ENCODE data around the gene STK25. TPM values are rescaled to one million over a fixed set of nuclear protein-coding genes. Genes with fewer than 3 reads are reported as not detected.
A peak's percentile ranks its signal among the peaks of the same experiment; 100 is the strongest.

The STK25 gene
- total RNA-seq, 1 donor from 2014 or later: 158 TPM

- peak overlapping the region; percentile 36 for H3K27ac Mint-ChIP-seq (ENCODE audit: unreplicated experiment)
- no peak for DNase-seq (ENCODE audit: low spot score)
- no peaks in the 10 kb centered on the region for H3K27me3 Mint-ChIP-seq (ENCODE audit: low read depth)
- no peak for TF ChIP-seq CTCF (IDR thresholded peaks at IDR 0.05)
- H3K4me1 Mint-ChIP-seq (ENCODE audit: low read depth): peaks cover 3% of the 10 kb centered on the region
- no peaks in the 10 kb centered on the region for H3K9me3 Mint-ChIP-seq (ENCODE audit: low read depth)
- no peak overlapping the region for H3K4me3 Mint-ChIP-seq (ENCODE audit: unreplicated experiment)
- peaks cover 24% of the 10 kb centered on the region for H3K36me3 Mint-ChIP-seq (ENCODE audit: low read depth)
These were observed 17.4 kb downstream of the STK25 start for GRCh38 chr2:241490825-241491506.

GRCh38 chr2:241489733-241490680 is 18.4 kb downstream of the STK25 start:
- no peak for DNase-seq (ENCODE audit: low spot score)
- no peak for TF ChIP-seq CTCF (IDR thresholded peaks at IDR 0.05)
- peaks cover 3% of the 10 kb centered on the region for H3K4me1 Mint-ChIP-seq (ENCODE audit: low read depth)
- peaks cover 19% of the 10 kb centered on the region for H3K36me3 Mint-ChIP-seq (ENCODE audit: low read depth)
- H3K27ac Mint-ChIP-seq (ENCODE audit: unreplicated experiment): no peak overlapping the region
- no peaks in the 10 kb centered on the region for H3K27me3 Mint-ChIP-seq (ENCODE audit: low read depth)
- H3K9me3 Mint-ChIP-seq (ENCODE audit: low read depth): no peaks in the 10 kb centered on the region
- no peak overlapping the region for H3K4me3 Mint-ChIP-seq (ENCODE audit: unreplicated experiment)

GRCh38 chr2:241489088-241489487 is 19.3 kb downstream of the STK25 start:
- Mint-ChIP-seq H3K9me3 (ENCODE audit: low read depth) (no peaks in the 10 kb centered on the region), H3K27me3 (ENCODE audit: low read depth) (no peaks in the 10 kb centered on the region), H3K27ac (ENCODE audit: unreplicated experiment) (no peak overlapping the region), H3K4me3 (ENCODE audit: unreplicated experiment) (no peak overlapping the region), H3K36me3 (ENCODE audit: low read depth) (peaks cover 22% of the 10 kb centered on the region), H3K4me1 (ENCODE audit: low read depth) (peaks cover 3% of the 10 kb centered on the region)
- no peak for DNase-seq (ENCODE audit: low spot score)
- no peak for TF ChIP-seq CTCF (IDR thresholded peaks at IDR 0.05)

DNA sequence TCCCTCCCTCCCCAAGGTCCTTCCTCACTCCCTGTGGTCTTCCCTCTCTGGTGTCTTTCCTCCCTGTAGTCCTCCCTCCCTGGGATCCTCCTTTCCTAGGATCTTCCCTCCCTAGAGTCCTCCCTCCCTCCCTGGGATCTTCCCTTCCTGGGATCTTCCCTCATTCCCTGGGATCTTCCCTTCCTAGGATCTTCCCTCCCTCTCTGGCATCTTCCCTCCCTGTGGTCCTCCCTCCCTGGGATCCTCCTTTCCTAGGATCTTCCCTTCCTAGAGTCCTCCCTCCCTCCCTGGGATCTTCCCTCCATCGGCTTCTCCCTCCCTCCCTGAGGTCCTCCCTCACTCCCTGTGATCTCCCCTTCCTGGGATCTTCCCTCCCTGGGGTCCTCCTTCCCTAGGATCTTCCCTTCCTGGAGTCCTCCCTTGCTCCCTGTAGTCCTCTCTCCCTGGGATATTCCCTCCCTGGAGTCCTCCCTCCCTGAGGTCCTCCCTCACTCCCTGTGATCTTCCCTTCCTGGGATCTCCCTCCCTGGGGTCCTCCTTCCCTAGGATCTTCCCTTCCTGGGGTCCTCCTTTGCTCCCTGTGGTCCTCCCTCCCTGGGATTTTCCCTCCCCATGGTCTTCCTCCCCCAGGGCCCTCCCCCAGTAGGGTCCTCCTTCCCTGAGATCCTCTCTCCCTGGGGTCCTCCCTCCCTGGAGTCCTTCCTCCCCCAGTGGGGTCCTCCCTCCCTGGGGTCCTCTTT is 23.0 kb downstream of the STK25 start:
- Mint-ChIP-seq H3K9me3 (ENCODE audit: low read depth) (no peaks in the 10 kb centered on the region), H3K27me3 (ENCODE audit: low read depth) (no peaks in the 10 kb centered on the region), H3K27ac (ENCODE audit: unreplicated experiment) (no peak overlapping the region), H3K4me3 (ENCODE audit: unreplicated experiment) (no peak overlapping the region), H3K4me1 (ENCODE audit: low read depth) (peaks cover 3% of the 10 kb centered on the region), H3K36me3 (ENCODE audit: low read depth) (peaks cover 16% of the 10 kb centered on the region)
- DNase-seq (ENCODE audit: low spot score): no peak
- TF ChIP-seq CTCF (IDR thresholded peaks at IDR 0.05): no peak

DNA sequence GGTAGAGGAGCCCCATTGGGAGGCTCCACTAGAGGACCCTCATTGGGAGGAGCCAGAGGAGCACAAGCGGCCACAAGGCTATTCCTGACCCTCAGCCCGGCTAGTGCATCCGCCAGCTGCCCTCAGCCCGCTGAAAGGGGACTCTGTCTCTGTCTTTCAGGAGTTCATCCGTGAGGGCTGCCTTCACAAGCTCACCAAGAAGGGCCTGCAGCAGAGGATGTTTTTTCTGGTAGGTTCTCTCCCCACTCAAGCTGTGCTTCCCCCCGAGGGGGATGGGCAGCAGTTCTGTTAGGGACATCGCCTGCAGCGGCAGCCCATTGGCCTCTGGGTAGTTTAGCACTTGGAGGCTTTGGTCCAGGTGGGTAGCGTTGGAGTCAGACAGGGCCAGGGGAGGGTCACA is 25.1 kb downstream of the STK25 start:
- H3K9me3 Mint-ChIP-seq (ENCODE audit: low read depth): no peaks in the 10 kb centered on the region
- no peak overlapping the region for H3K27ac Mint-ChIP-seq (ENCODE audit: unreplicated experiment)
- no peaks in the 10 kb centered on the region for H3K27me3 Mint-ChIP-seq (ENCODE audit: low read depth)
- H3K4me1 Mint-ChIP-seq (ENCODE audit: low read depth): no peaks in the 10 kb centered on the region
- H3K36me3 Mint-ChIP-seq (ENCODE audit: low read depth): peaks cover 19% of the 10 kb centered on the region
- no peak overlapping the region for H3K4me3 Mint-ChIP-seq (ENCODE audit: unreplicated experiment)
- no peak for TF ChIP-seq CTCF (IDR thresholded peaks at IDR 0.05)
- no peak for DNase-seq (ENCODE audit: low spot score)

Data from chondrocyte (in vitro differentiated cells).